Vagina (tissue), 2 donors: ENCODE measurements around the gene SMARCC2. TPM values are rescaled to one million over a fixed set of nuclear protein-coding genes. Genes with fewer than 3 reads are reported as not detected.

Experiments used
- DNase-seq, 2 donors: peaks; one replicate each; pipeline ENCODE4 v3.0.0-alpha.2; 2017; ENCODE audit errors: extremely low spot score in 2 of 2
- H3K27ac ChIP-seq: fragments of 200-600 bp; sonication (generic); one replicate; pipeline ENCODE4 v1.5.1; 2019
- H3K27me3 ChIP-seq: fragments of 200-600 bp; sonication (generic); one replicate; pipeline ENCODE4 v1.5.1; 2019
- H3K36me3 ChIP-seq, 2 donors: fragments of 200-600 bp; sonication (generic); one replicate each; pipeline ENCODE4 v1.5.1; 2017 to 2019
- H3K4me1 ChIP-seq: fragments of 200-600 bp; sonication (generic); one replicate; pipeline ENCODE4 v1.5.1; 2019
- H3K4me3 ChIP-seq, 2 donors: fragments of 200-600 bp; sonication (generic); 1 replicate in 1 of 2; 2 replicates in 1 of 2; pipeline ENCODE4 v1.5.1; 2016 to 2019
- H3K9me3 ChIP-seq: fragments of 200-600 bp; sonication (generic); one replicate; pipeline ENCODE4 v1.5.1; 2019
- CTCF ChIP-seq, 3 experiments: fragments of 450-650 bp in 2 of 3; fragments of 200-600 bp in 1 of 3; sonication (generic) in 1 of 3; IDR thresholded peaks; one replicate each; pipeline ENCODE4 v1.5.1; 2017 to 2019; ENCODE audit warnings: antibody characterized with exemption in 3 of 3, mild to moderate bottlenecking in 2 of 3, moderate library complexity in 2 of 3
- POLR2A ChIP-seq, 2 donors: fragments of 450-650 bp; IDR thresholded peaks; one replicate each; pipeline ENCODE4 v1.6.1; 2017; ENCODE audit warnings: antibody characterized with exemption in 2 of 2, mild to moderate bottlenecking in 2 of 2, moderate library complexity in 2 of 2
- POLR2AphosphoS5 ChIP-seq, 2 donors: sonication (generic); formaldehyde crosslinking; IDR thresholded peaks; one replicate each; pipeline ENCODE4 v1.9.0; 2017; ENCODE audit warnings: antibody characterized with exemption in 2 of 2, mild to moderate bottlenecking in 2 of 2, low read depth in 1 of 2; ENCODE audit not compliant: insufficient read depth in 1 of 2
- intact Hi-C: fragments of 100-400 bp; cut with DNase I; formaldehyde crosslinking; loops from one replicate; pipeline ENCODE4 v1.15.1; 2023
- total RNA-seq: library from RNA; depleted of rRNA; stranded (reverse); fragments of >200 nt; gene quantifications from one replicate; pipeline ENCODE4 v1.2.3, GENCODE V29; 2016

The SMARCC2 gene
- total RNA-seq = 95.3 TPM

DNA sequence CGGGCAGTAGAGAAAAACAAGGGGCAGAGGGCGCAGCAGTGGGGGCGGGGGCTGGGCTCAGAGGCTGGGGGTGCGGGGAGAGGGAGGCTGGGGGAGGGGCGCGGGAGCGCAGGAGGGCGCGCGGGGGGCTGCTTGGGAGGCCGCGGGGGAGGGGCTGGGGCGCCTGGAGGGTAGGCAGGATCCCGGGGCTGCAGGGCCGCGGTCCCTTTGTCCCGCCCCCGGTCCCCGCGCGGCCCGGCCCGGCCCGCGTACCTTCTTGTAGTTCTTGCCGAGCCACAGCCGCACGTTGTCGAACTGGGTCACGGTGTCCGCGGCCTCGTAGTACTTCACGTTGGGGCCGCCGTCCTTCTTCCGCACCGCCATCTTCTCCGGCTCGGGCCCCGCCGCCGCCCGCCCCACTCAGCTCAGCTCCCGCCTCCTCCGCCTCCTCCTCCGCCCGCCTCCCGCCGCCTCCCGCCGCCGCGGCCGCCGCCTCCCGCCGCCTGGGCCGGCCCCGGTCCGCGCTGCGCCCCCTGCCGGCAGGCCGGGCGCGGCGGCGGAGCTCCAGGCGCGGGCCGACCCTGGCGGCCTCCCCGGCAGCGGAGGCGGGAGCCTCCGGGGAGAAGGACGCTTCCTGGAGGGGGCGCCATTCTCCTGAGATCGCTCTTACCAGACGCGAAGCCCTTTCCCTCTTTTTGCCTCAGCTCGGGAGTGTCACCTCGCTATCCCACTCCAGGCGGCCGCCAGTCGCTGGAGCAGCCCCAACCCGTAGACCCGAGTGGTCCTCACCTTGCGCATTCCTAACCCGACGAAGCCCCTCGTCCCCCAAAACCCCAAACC lies at the start of gene SMARCC2:
Gene SMARCC2 (minus strand): TSS at position 385 of the 819 bp plus-strand sequence. CDS start 22 bp downstream, at position 363.
- Histone ChIP-seq H3K4me1 (peaks cover 28% of the 10 kb centered on the region), H3K4me3 (peak within 1 kb of the TSS; percentile 80 to 93), H3K27me3 (no peaks in the 10 kb centered on the region), H3K9me3 (no peaks in the 10 kb centered on the region), H3K36me3 (peaks cover 0 to 18% of the 10 kb centered on the region in 2 donors), H3K27ac (peak within 1 kb of the TSS; percentile 94)
- intact Hi-C loops = loop anchor here (2.0 kb wide), 1 partner anchor 71 kb away; the partner anchor contains the start of gene ZC3H10
- peak in 1 of 2 donors; percentile 93 for DNase-seq
- peak; percentile 5 to 58 (median 11) for TF ChIP-seq CTCF (IDR thresholded peaks at IDR 0.05)
- no peak for TF ChIP-seq POLR2A (IDR thresholded peaks at IDR 0.05)
- TF ChIP-seq POLR2AphosphoS5 (IDR thresholded peaks at IDR 0.05; ENCODE audit: insufficient read depth in 1 of 2, low read depth in 1 of 2) = peak in 1 of 2 donors; percentile 57

DNA sequence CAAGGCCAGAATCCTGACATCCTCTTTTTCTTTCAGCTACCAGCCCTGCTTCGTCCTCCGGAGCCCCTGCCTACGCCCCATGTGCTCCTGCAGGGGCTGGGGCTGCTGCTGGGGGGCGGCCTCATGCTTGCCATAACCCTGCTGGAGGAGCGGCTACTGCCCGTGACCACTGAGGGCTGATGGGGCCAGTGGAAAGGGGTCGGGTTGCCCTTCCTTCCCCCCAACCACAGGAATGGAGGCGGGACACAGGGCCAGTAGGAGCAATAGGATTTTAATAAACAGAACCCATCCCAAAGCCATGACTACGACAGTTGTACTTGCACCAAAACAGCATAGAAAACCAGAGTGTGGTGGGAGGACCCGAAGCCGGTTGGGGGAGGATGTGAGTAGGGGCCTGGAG lies 48.3 kb upstream of the SMARCC2 start:
- no peak for DNase-seq
- H3K27ac ChIP-seq = no peak overlapping the region
- intact Hi-C loops = no loop called here
- H3K27me3 ChIP-seq = no peaks in the 10 kb centered on the region
- TF ChIP-seq CTCF (IDR thresholded peaks at IDR 0.05) (no peak), POLR2A (IDR thresholded peaks at IDR 0.05) (no peak), POLR2AphosphoS5 (IDR thresholded peaks at IDR 0.05; ENCODE audit: insufficient read depth in 1 of 2, low read depth in 1 of 2) (no peak)
- no peak overlapping the region for H3K4me3 ChIP-seq
- no peaks in the 10 kb centered on the region for H3K4me1 ChIP-seq
- peaks cover 0 to 29% of the 10 kb centered on the region in 2 donors for H3K36me3 ChIP-seq
- no peaks in the 10 kb centered on the region for H3K9me3 ChIP-seq

DNA sequence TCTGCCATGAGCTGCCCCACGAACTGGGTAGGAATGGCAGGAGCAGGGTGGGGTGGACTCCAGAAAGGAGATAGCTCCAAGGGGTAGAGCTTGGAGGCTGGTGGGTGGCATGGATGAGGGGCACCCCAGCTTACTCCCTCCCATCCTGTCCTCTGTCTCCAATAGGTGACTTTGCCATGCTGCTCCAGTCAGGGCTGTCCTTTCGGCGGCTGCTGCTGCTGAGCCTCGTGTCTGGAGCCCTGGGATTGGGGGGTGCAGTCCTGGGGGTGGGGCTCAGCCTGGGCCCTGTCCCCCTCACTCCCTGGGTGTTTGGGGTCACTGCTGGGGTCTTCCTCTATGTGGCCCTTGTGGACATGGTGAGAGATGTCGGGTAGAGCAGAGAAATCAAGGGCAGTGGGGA lies 47.7 kb upstream of the SMARCC2 start:
- Histone ChIP-seq H3K27me3 (no peaks in the 10 kb centered on the region), H3K36me3 (peaks cover 0 to 23% of the 10 kb centered on the region in 2 donors), H3K27ac (no peak overlapping the region), H3K4me3 (no peak overlapping the region), H3K9me3 (no peaks in the 10 kb centered on the region), H3K4me1 (no peaks in the 10 kb centered on the region)
- DNase-seq = peak in 1 of 2 donors; percentile 79
- TF ChIP-seq POLR2A (IDR thresholded peaks at IDR 0.05) = no peak
- TF ChIP-seq CTCF (IDR thresholded peaks at IDR 0.05) = no peak
- no peak for TF ChIP-seq POLR2AphosphoS5 (IDR thresholded peaks at IDR 0.05; ENCODE audit: insufficient read depth in 1 of 2, low read depth in 1 of 2)
- intact Hi-C loops = no loop called here

GRCh38 chr12:56236091-56236490 lies 46.8 kb upstream of the SMARCC2 start:
- no peak for TF ChIP-seq POLR2AphosphoS5 (IDR thresholded peaks at IDR 0.05; ENCODE audit: insufficient read depth in 1 of 2, low read depth in 1 of 2)
- TF ChIP-seq CTCF (IDR thresholded peaks at IDR 0.05) = no peak
- TF ChIP-seq POLR2A (IDR thresholded peaks at IDR 0.05) = no peak
- H3K36me3 ChIP-seq = peaks cover 0 to 14% of the 10 kb centered on the region in 2 donors

More at GRCh38 chr12:56236091-56236490, 46.8 kb upstream of the SMARCC2 start:
- intact Hi-C loops = no loop called here
- Histone ChIP-seq H3K4me1 (no peaks in the 10 kb centered on the region), H3K9me3 (no peaks in the 10 kb centered on the region), H3K27me3 (no peaks in the 10 kb centered on the region), H3K27ac (no peak overlapping the region), H3K4me3 (no peak overlapping the region)
- DNase-seq = no peak
